COR-L47 (cell line): Measurements from ENCODE around the gene C5orf47.
A peak's percentile ranks its signal among the peaks of the same experiment; 100 is the strongest.

ENCODE experiments used
- DNase-seq: peaks from one replicate; lab custom pipeline; 2025; lab: John Stamatoyannopoulos, UW

The C5orf47 gene

GRCh38 chr5:173988554-173989431, at the start of gene C5orf47:
Gene C5orf47 (plus strand): TSS chr5:173989170. CDS start chr5:173989264, 94 bp downstream.
- no peak for DNase-seq

- no peak for DNase-seq
Measured at GRCh38 chr5:173940269-173940668, 48.7 kb upstream of the C5orf47 start.

GRCh38 chr5:173941102-173941501, 47.9 kb upstream of the C5orf47 start:
- no peak for DNase-seq

GRCh38 chr5:173941758-173942401, 47.1 kb upstream of the C5orf47 start:
- no peak for DNase-seq

- DNase-seq: no peak
Measured at GRCh38 chr5:173944511-173944910, 44.5 kb upstream of the C5orf47 start.

GRCh38 chr5:173945160-173945559, 43.8 kb upstream of the C5orf47 start:
- DNase-seq: no peak

- DNase-seq: no peak
Measured at GRCh38 chr5:173946323-173946722, 42.6 kb upstream of the C5orf47 start.

GRCh38 chr5:173950829-173951228, 38.1 kb upstream of the C5orf47 start:
- no peak for DNase-seq

- no peak for DNase-seq
Measured at GRCh38 chr5:173953528-173954090, 35.4 kb upstream of the C5orf47 start.

GRCh38 chr5:173954671-173955521, 34.1 kb upstream of the C5orf47 start:
- DNase-seq: no peak

- DNase-seq: no peak
Measured at GRCh38 chr5:173960986-173961385, 28.0 kb upstream of the C5orf47 start.

- DNase-seq: no peak
Measured at GRCh38 chr5:173961418-173961817, 27.6 kb upstream of the C5orf47 start.

GRCh38 chr5:173962436-173962972, 26.5 kb upstream of the C5orf47 start:
- no peak for DNase-seq

- no peak for DNase-seq
Measured at GRCh38 chr5:173963182-173963838, 25.7 kb upstream of the C5orf47 start.

- DNase-seq: peak; percentile 26
Measured at GRCh38 chr5:173963867-173964441, 25.0 kb upstream of the C5orf47 start.

GRCh38 chr5:173964506-173964905, 24.5 kb upstream of the C5orf47 start:
- DNase-seq: no peak

- no peak for DNase-seq
Measured at GRCh38 chr5:173967241-173967640, 21.7 kb upstream of the C5orf47 start.

GRCh38 chr5:173968154-173968797, 20.7 kb upstream of the C5orf47 start:
- DNase-seq: no peak

- no peak for DNase-seq
Measured at GRCh38 chr5:173969167-173970049, 19.6 kb upstream of the C5orf47 start.
